GM19372 (cell line): ENCODE results near the gene ABCF3.
A peak's percentile ranks its signal among the peaks of the same experiment; 100 is the strongest.

Source experiments
- ATAC-seq: cut with Tn5 transposase; IDR thresholded peaks from one replicate; pipeline ENCODE4 v1.9.1; 2021; ENCODE audit warnings: mild to moderate bottlenecking, low read depth, moderate library complexity; ENCODE audit not compliant: unreplicated experiment

ABCF3 gene

GRCh38 chr3:184185461-184186183 lies 377 bp upstream of the ABCF3 start:
- peak; percentile 93 for ATAC-seq

- ATAC-seq, result no peak
Observed at GRCh38 chr3:184186902-184187207, 856 bp downstream of the ABCF3 start.

- ATAC-seq, result no peak
Observed at GRCh38 chr3:184188080-184188479, 2.1 kb downstream of the ABCF3 start.

GRCh38 chr3:184189421-184189820 lies 3.4 kb downstream of the ABCF3 start:
- no peak for ATAC-seq

GRCh38 chr3:184192889-184193288 lies 6.9 kb downstream of the ABCF3 start:
- no peak for ATAC-seq

- no peak for ATAC-seq
Observed at GRCh38 chr3:184193991-184194539, 8.1 kb downstream of the ABCF3 start.

- ATAC-seq, result no peak
Observed at GRCh38 chr3:184196536-184196935, 10.5 kb downstream of the ABCF3 start.

- ATAC-seq, result no peak
Observed at GRCh38 chr3:184198509-184198908, 12.5 kb downstream of the ABCF3 start.

- ATAC-seq, result no peak
Observed at GRCh38 chr3:184200825-184201224, 14.8 kb downstream of the ABCF3 start.

GRCh38 chr3:184203526-184203925 lies 17.5 kb downstream of the ABCF3 start:
- ATAC-seq, result no peak

GRCh38 chr3:184209146-184209923 lies 23.3 kb downstream of the ABCF3 start:
- ATAC-seq, result no peak

- ATAC-seq, result no peak
Observed at GRCh38 chr3:184211297-184211696, 25.3 kb downstream of the ABCF3 start.

GRCh38 chr3:184211718-184212117 lies 25.7 kb downstream of the ABCF3 start:
- ATAC-seq, result no peak

GRCh38 chr3:184218814-184219213 lies 32.8 kb downstream of the ABCF3 start:
- ATAC-seq, result no peak

- no peak for ATAC-seq
Observed at GRCh38 chr3:184222521-184222920, 36.5 kb downstream of the ABCF3 start.

- ATAC-seq, result no peak
Observed at GRCh38 chr3:184223946-184224345, 37.9 kb downstream of the ABCF3 start.

- ATAC-seq, result no peak
Observed at GRCh38 chr3:184227481-184227935, 41.5 kb downstream of the ABCF3 start.

GRCh38 chr3:184228376-184229137 lies 42.6 kb downstream of the ABCF3 start:
- ATAC-seq, result no peak

- ATAC-seq, result no peak
Observed at GRCh38 chr3:184229394-184230080, 43.5 kb downstream of the ABCF3 start, which contains the start of gene VWA5B2. Gene VWA5B2 (plus strand): TSS chr3:184229585. CDS start chr3:184230529, 944 bp downstream.

GRCh38 chr3:184230081-184230602 lies 44.1 kb downstream of the ABCF3 start:
- no peak for ATAC-seq
